Non-pigmented ciliary epithelial cell (primary cell): ENCODE data around the gene KLLN.
"Not testable (repeated sequence)": the region's sequence is repeated elsewhere in the genome, so short reads cannot be mapped to it uniquely, and the experiment has no call there.

Source experiments
- DNase-seq: peaks from one replicate; pipeline ENCODE4 v3.0.0-alpha.2; 2010; ENCODE audit warnings: low read depth

The KLLN gene

GRCh38 chr10:87863053-87863943 lies at the start of gene KLLN, which contains the start of gene PTEN:
TSS of gene KLLN (minus strand) at chr10:87863533. CDS start at chr10:87862487, 1,046 bp downstream.
TSS of gene PTEN (plus strand) at chr10:87863625. CDS start at chr10:87864470, 845 bp downstream.
- DNase-seq, result peak; percentile 57

DNA sequence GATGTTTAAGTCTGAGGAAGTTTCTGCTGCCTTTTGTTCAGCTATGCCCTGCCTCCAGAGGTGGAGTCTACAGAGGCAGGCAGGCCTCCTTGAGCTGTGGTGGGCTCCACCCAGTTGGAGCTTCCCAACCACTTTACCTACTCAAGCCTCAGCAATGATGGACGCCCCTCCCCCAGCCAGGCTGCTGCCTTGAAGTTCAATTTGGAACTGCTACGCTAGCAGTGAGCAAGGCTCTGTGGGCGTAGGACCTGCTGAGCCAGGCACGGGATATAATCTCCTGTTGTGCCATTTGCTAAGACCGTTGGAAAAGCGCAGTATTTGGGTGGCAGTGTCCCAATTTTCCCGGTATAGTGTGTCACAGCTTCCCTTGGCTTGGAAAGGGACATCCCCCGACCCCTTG lies 40.1 kb upstream of the KLLN start:
- DNase-seq, result not testable (repeated sequence)

- not testable (repeated sequence) for DNase-seq
Measured at GRCh38 chr10:87897957-87898356, 34.6 kb upstream of the KLLN start.

DNA sequence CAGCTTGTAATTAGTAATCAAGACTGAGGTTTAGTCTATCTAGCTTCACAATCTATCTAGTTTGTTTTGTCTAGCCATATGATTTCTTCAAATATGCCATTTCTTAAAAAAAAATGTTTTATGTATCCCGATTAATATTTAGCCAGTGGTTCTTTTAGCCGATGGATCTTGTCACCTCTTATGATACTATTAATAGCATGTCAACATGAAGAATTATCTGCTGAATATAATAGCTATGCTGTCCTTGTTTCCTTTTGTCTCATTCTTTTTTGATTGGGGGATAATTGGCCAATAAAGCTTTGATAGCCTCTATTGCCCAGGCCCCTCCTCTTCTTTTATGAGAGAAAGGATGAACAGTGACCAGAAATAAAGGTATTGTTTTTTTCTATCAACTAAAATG lies 32.9 kb upstream of the KLLN start:
- DNase-seq, result no peak

GRCh38 chr10:87895430-87895829 lies 32.1 kb upstream of the KLLN start:
- no peak for DNase-seq

- no peak for DNase-seq
Measured at GRCh38 chr10:87887548-87888289, 24.4 kb upstream of the KLLN start.

- no peak for DNase-seq
Measured at GRCh38 chr10:87887146-87887545, 23.8 kb upstream of the KLLN start.

DNA sequence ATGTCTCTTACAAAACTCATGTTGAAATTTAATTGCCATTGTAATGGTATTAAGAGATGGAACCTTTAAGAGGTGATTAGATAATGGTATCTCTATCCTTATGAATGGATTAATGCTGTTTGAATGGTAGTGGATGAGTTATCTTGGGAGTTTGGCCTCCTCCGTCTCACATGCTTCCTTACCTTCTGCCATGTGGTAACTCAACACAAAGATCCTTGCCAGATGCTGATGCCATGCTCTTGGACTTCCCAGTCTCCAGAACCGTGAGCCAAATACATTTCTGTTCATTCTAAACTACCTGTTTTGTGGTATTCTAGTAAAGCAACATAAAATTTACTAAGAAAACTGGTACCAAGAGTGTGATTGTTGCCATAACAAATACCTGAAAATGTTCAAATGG lies 23.3 kb upstream of the KLLN start:
- no peak for DNase-seq

GRCh38 chr10:87882555-87883294 lies 19.4 kb upstream of the KLLN start:
- DNase-seq, result no peak

DNA sequence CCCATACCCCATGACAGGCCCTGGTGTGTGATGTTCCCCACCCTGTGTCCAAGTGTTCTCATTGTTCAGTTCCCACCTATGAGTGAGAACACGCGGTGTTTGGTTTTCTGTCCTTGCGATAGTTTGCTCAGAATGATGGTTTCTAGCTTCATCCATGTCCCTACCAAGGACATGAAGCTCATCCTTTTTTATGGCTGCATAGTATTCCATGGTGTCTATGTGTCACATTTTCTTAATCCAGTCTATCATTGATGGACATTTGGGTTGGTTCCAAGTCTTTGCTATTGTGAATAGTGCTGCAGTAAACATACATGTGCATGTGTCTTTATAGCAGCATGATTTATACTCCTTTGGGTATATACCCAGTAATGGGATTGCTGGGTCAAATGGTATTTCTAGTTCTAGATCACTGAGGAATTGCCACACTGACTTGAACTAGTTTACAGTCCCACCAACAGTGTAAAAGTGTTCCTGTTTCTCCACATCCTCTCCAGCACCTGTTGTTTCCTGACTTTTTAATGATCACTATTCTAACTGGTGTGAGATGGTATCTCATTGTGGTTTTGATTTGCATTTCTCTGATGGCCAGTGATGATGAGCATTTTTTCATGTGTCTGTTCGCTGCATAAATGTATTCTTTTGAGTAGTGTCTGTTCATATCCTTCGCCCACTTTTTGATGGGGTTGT lies 18.2 kb upstream of the KLLN start:
- DNase-seq, result not testable (repeated sequence)

GRCh38 chr10:87880336-87880735 lies 17.0 kb upstream of the KLLN start:
- no peak for DNase-seq

GRCh38 chr10:87878664-87879459 lies 15.5 kb upstream of the KLLN start:
- DNase-seq, result no peak

DNA sequence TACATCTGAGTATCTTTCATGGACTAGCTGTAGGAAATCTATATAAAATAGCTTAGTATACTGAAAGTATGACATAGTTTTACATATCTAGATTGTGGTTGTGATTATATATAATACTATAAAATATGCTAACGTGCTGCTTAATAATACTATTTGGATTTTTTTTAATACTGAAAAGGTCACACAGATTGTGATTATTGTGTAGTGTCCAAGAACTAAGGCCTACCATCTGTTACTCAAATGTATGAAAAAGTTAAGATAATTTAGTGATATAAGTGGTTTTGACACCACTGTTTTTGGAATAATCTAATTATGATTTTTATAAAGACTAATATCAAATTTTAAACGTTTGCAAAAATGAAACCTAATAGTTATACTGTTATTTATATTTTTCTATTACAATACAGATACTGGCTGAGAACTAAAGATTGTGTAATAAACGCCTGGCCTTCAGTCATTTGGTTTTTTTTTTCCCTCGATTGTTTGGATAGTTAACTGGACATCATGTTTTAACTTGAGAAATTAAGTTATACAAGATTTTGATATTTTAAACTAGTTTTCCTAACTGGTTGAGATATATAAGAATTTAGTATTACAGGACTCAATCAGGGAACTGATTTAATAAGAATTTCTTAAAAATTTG lies 12.7 kb upstream of the KLLN start:
- DNase-seq, result no peak

- no peak for DNase-seq
Measured at GRCh38 chr10:87873656-87874055, 10.3 kb upstream of the KLLN start.

GRCh38 chr10:87872828-87873227 lies 9.5 kb upstream of the KLLN start:
- no peak for DNase-seq

DNA sequence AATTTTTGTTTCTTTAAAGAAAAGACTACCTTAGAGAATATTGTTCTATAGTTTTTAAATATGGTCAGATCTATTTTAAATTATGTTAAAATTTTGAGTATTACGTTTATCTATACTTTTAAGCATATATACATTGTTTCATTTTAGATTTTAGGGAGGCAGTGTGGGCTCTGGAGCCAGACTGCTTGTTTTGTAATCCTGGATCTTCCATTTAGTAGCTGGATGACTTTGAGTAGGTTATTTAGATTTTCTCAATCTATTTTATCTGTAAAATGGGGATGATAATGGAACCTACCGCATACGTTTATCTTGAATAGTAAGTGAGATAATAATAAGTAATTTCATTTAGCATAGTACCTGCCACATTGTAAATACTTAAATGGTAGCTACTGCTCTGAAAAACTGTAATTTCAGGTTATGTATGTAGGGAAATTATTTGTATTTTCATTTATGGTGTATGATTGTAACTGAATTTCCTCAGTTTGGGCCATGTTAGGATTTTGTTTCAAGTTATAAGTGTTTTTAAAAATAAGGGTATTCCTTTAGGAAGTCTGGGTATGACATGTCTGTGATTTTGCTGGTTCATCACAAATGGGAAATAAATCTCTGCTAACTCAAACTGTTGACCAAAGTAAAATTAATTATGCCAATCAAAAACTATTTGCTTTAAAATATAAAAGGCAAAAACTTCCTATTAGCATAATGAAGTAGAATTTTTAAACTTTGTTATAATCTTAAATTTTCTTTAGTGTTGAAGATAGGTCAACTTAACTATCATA lies 6.6 kb upstream of the KLLN start:
- DNase-seq, result no peak

DNA sequence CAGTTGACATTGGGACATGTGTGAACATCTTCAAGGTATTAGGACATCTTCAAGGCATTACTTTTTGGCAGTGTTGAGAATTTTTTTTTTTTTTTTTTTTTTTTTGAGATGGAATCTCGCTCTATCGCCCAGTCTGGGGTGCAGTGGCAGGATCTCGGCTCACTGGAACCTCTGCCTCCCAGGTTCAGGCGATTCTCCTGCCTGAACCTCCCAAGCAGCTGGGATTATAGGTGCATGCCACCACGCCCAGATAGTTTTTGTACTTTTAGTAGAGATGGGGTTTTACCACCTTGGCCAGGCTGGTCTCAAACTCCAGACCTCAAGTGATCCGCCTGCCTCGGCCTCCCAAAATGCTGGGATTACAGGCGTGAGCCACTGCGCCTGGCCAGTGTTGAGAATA lies 5.8 kb upstream of the KLLN start:
- DNase-seq, result not testable (repeated sequence)

GRCh38 chr10:87868277-87868676 lies 4.9 kb upstream of the KLLN start:
- no peak for DNase-seq

DNA sequence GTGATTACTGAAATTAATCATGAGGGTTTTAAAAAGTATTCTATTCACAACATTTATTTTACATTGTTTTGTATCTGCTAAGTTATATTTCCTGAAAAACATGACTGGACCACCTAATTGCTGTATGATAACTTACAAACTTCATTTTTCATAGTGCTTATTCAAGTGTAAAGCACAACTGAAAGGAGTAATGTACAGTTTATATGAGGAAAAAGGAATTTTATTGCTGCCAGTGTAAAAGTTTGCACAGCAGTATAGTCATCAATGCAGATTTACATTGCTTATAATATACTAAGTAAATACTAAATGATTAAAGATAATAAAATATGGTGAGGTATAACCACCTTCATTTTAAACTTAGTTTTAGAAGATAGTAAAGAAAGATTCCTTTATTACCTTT lies 4.1 kb upstream of the KLLN start:
- DNase-seq, result no peak
